HG03280 (cell line): ENCODE results near the gene RSPH4A.
"Not testable (repeated sequence)": the region's sequence is repeated elsewhere in the genome, so short reads cannot be mapped to it uniquely, and the experiment has no call there.

Experiments
- ATAC-seq: cut with Tn5 transposase; IDR thresholded peaks from one replicate; pipeline ENCODE4 v1.9.1; 2021; ENCODE audit warnings: mild to moderate bottlenecking, moderate library complexity; ENCODE audit not compliant: unreplicated experiment

RSPH4A gene

GRCh38 chr6:116624036-116624805 is 7.9 kb downstream of the RSPH4A start:
- ATAC-seq: no peak

DNA sequence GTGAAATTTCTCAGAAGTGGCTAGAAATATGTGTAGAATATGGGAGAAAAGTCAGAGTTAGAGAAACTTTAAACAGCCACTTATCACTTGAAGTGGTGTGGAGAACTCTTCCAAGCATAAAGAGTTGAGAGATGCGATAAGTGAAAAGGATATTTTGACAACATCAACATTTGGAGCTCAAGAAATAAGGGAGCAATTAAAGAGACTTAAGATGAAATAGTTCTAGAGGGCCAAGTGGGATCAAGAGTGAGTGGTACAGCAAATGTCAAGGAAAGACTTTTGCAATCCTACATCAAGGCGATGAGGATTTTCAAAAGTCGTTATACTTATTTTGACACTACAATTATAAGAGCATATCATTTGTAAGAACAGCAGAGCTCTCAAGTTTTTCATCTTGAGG is 9.6 kb downstream of the RSPH4A start:
- ATAC-seq: no peak

GRCh38 chr6:116629563-116629981 is 13.3 kb downstream of the RSPH4A start:
- no peak for ATAC-seq

GRCh38 chr6:116631379-116631990 is 15.2 kb downstream of the RSPH4A start:
- no peak for ATAC-seq

- no peak for ATAC-seq
Observed at GRCh38 chr6:116633685-116634084, 17.4 kb downstream of the RSPH4A start.

GRCh38 chr6:116648156-116648555 is 31.9 kb downstream of the RSPH4A start:
- ATAC-seq: no peak

- no peak for ATAC-seq
Observed at GRCh38 chr6:116649129-116649528, 32.9 kb downstream of the RSPH4A start.

- ATAC-seq: no peak
Observed at GRCh38 chr6:116651916-116652315, 35.6 kb downstream of the RSPH4A start.

GRCh38 chr6:116661594-116661993 is 45.3 kb downstream of the RSPH4A start:
- no peak for ATAC-seq

- ATAC-seq: no peak
Observed at GRCh38 chr6:116662202-116662601, 45.9 kb downstream of the RSPH4A start.

DNA sequence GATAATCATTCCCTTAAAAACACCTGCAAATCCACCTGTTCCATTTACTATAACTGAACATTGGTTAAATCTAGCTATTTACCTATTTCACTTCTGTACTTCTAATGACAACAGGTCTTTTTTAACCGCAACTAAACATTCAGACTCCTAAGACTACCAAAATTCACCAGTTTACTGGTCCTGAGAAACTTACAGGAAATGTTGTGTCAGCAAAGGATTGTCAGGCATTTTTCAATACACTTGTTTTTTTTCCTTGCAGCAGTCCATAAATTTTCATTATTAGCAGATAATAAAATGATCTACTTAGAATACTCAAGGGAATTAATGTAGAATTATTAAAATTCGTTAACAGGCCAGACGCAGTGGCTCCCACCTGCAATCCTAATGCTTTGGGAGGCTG is 47.0 kb downstream of the RSPH4A start:
- no peak for ATAC-seq

DNA sequence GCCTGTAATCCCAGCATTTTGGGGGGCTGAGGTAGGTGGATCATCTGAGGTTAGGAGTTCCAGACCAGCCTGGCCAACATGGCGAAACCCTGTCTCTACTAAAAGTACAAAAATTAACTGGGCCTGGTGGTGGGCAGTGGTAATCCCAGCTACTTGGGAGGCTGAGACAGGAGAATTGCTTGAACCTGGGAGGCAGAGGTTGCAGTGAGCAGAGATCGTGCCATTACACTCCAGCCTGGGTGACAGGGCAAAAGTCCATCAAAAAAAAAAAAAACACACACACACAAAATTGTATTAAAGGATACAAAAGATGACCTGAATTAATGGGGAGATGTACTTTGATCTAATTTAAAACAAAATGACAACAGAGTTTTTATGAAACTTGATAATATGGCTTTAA is 47.9 kb downstream of the RSPH4A start:
- ATAC-seq: not testable (repeated sequence)

DNA sequence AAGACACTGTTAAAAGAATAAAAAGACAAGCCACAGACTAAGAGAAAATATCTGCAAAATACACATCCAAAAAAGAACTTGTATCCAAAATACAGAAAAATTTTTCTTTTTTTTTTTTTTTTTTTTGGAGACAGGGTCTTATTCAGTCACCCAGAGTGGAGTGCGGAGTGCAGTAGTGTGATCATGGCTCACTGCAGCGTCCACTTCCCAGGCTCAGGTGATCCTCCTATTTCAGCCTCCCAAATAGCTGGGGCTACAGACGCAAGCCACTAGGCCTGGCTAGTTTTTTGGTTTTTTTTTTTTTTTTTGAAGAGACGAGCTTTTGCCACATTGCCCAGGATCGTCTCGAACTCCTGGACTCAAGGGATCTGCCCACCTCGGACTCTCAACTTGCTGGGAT is 49.2 kb downstream of the RSPH4A start:
- no peak for ATAC-seq

DNA sequence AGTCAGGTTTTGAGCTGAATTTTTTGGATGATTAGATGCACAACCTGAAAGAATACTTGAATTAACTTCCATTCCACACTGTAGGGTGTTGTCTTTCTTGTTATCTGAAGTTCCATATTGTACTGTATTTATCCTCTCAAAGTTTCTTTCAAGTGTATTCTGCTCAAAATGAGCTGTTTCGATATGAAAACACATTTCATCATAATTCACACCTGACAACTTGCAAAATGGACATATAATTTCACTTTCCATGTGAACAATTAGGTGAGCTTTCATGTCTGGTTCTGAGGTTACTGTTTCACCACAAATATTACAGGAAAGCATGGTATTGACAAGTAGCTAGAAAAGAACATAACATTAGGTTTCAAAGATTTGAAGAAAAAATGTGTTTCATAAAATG is 50.6 kb downstream of the RSPH4A start:
- ATAC-seq: peak; percentile 48

- peak; percentile 31 for ATAC-seq
Observed at GRCh38 chr6:116667623-116668022, 51.3 kb downstream of the RSPH4A start.

DNA sequence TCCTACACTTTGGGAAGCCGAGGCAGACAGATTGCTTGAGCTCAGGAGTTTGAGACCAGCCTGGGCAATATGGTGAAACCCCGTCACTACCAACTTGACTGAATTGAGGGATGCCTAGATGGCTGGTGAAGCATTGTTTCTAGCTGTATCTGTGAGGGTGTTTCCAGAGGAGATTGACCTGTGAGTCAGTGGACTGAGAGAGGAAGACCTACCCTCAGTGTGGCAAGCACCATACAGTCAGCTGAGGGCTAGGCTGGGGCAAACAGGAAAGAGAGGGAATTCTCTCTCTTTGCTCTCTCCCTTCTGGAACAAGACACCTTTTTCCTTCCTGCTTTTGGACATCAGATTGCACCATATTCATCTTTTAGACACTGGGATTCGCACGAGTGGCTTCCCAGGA is 56.0 kb downstream of the RSPH4A start:
- no peak for ATAC-seq

DNA sequence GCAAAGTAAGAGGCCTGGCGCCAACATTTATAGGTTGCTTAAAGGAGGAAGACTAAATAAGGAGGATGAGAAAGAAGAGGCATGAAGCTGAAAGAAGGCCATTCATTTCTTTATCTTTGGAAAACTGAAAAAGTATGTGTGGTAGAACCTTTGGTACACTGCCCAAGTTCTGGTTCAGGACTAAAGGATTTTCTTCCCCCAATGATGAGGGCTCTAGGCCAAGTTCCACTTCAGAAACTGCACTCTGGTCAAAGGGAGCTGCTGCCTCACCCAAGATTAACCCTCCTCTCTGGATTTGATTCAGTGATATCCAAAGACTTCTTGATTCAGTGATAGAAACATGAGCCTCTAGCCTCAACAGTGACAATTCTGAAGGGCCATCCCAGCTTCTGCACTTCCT is 59.7 kb downstream of the RSPH4A start:
- ATAC-seq: no peak

DNA sequence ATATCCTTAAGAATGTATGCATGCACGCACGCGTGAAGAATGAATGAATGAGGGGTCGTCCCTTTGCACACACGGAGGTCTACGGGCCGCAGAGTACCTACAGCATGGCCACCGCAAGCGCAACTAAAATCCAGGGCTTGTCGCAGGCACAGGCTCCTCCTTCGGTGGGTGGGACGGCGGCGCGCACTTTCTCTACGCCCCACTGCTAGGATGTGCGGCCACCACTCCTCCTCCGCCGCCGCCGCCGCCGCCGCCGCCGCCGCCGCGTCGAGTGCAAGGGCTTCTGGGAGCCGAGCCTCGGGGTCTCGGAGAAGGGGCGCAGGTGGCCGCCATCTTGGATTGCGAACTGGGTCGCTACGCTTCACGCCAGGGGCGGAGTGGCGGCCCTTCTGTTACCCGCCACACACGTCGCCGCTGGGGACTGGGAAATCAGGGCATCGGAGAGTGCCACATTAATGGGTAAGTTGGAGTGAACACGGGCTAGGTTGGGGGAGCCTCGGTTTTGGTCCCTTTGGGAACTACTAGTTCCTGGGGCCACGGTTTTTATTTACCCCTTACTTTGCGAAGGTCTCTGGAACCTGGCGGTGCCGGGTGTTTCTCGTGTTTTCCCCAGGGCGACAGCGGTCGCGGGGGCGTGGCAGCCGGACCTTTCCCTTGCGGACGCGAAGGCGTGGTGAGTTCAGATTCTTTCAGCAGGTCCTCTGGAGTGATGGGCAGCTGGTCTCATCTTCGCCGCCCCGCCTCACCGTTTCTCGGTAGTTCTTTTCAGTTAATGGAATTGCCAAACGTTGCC is 64.8 kb downstream of the RSPH4A start, which contains the start of gene KPNA5:
Gene KPNA5, plus strand, starts transcription at position 332 of the 793 bp plus-strand sequence. Its CDS starts 124 bp downstream, at position 456.
- ATAC-seq: peak; percentile 97

DNA sequence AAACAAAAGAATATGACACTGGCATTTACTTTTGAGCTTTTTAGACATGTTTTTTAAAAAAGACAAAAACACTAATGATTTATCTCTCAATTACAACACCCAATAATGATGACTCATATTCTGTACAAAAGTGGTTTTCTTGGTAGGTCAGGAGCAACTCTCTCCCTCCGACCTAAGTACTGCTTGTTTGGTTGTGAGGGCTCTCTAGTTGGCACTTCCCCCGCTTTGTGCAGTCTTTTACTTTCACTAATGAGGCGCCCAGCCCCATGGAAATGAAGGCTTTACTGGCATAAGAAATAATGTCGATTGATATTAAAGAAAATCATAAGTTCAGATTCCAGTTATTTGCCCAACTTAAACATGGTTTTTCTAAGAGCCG is 66.0 kb downstream of the RSPH4A start:
- ATAC-seq: no peak
